Caco-2 (cell line): ENCODE results near the gene MISP. TPM values are rescaled to one million over a fixed set of nuclear protein-coding genes. Genes with fewer than 3 reads are reported as not detected.

Experiments
- BruUV-seq: library from RNA; stranded (reverse); fragments of 400-500 nt; replicated peaks from 2 replicates; lab custom pipeline; 2021; lab: Mats Ljungman, UMichigan
- CTCF ChIA-PET: fragments of 300-600 bp; sonication (Branson Sonifier 250); formaldehyde crosslinking; loops from one replicate; lab custom pipeline; 2022; ENCODE audit warnings: antibody characterized with exemption; lab: Charles Lee
- POLR2A ChIA-PET: fragments of 300-600 bp; sonication (Branson Sonifier 250); formaldehyde crosslinking; loops from one replicate; lab custom pipeline; 2022; ENCODE audit warnings: antibody characterized with exemption; lab: Charles Lee
- DNase-seq, 2 experiments: peaks; one replicate each; pipeline versions ENCODE4 v3.0.0 to v3.0.0-alpha.2; 2020 to 2022
- H3K27me3 ChIP-seq: replicated peaks from 2 replicates; pipeline ENCODE4 v1.6.0; 2011; ENCODE audit warnings: low read length; ENCODE audit not compliant: control insufficient read depth, insufficient read depth
- H3K36me3 ChIP-seq: 2 replicates; pipeline ENCODE4 v1.5.1; 2011; ENCODE audit warnings: low read length; ENCODE audit not compliant: control insufficient read depth, insufficient read depth
- H3K4me1 ChIP-seq: fragments of 250-450 bp; sonication (Bioruptor Pico); 2 replicates; pipeline ENCODE4 v1.5.1; 2020; ENCODE audit warnings: mild to moderate bottlenecking
- H3K4me3 ChIP-seq: 2 replicates; pipeline ENCODE4 v1.5.1; 2011; ENCODE audit warnings: low read depth, mild to moderate bottlenecking, control low read depth, low read length
- H3K9me3 ChIP-seq: fragments of 250-450 bp; sonication (Bioruptor Pico); 2 replicates; pipeline ENCODE4 v1.5.1; 2020; ENCODE audit warnings: mild to moderate bottlenecking, moderate library complexity
- H3K27ac Mint-ChIP-seq: one replicate; pipeline ENCODE4 v1.8.0; 2022; ENCODE audit warnings: mixed read lengths; ENCODE audit not compliant: unreplicated experiment
- H3K27me3 Mint-ChIP-seq: one replicate; pipeline ENCODE4 v1.8.0; 2022; ENCODE audit warnings: mixed read lengths; ENCODE audit not compliant: insufficient read depth, unreplicated experiment
- H3K36me3 Mint-ChIP-seq: one replicate; pipeline ENCODE4 v1.8.0; 2022; ENCODE audit warnings: mild to moderate bottlenecking, mixed read lengths; ENCODE audit not compliant: insufficient read depth, unreplicated experiment
- H3K4me1 Mint-ChIP-seq: one replicate; pipeline ENCODE4 v1.8.0; 2022; ENCODE audit warnings: low read depth, mixed read lengths; ENCODE audit not compliant: unreplicated experiment
- H3K4me3 Mint-ChIP-seq: one replicate; pipeline ENCODE4 v1.8.0; 2022; ENCODE audit warnings: mild to moderate bottlenecking, moderate library complexity, mixed read lengths; ENCODE audit not compliant: unreplicated experiment
- H3K9me3 Mint-ChIP-seq: one replicate; pipeline ENCODE4 v1.8.0; 2022; ENCODE audit warnings: mixed read lengths; ENCODE audit not compliant: unreplicated experiment
- CTCF ChIP-seq, 2 experiments: fragments of 200-600 bp in 1 of 2; IDR thresholded peaks; 1 replicate in 1 of 2; 2 replicates in 1 of 2; pipeline versions ENCODE4 v1.5.1 to v1.8.0; 2011 to 2022; ENCODE audit warnings: antibody characterized with exemption in 1 of 2, control low read depth in 1 of 2, inconsistent platforms in 1 of 2, low read depth in 1 of 2, low read length in 1 of 2, mild to moderate bottlenecking in 1 of 2, moderate library complexity in 1 of 2; ENCODE audit not compliant: insufficient read depth in 1 of 2, severe bottlenecking in 1 of 2, unreplicated experiment in 1 of 2
- intact Hi-C: fragments of 100-400 bp; cut with micrococcal nuclease; formaldehyde crosslinking; loops from one replicate; pipeline ENCODE4 v1.10.0; 2022; ENCODE audit not compliant: unreplicated experiment
- total RNA-seq: library from RNA; stranded (reverse); gene quantifications from 2 replicates; pipeline ENCODE4 v1.2.3, GENCODE V29; 2022

The MISP gene
- total RNA-seq, 1 experiment from 2014 or later, result 27.8 TPM

- peaks cover 97% of the 10 kb centered on the region for H3K36me3 Mint-ChIP-seq
- no TSS peak for BruUV-seq
Measured at GRCh38 chr19:801861-802497, 51.1 kb downstream of the MISP start.

GRCh38 chr19:802498-803098 is 51.7 kb downstream of the MISP start:
- BruUV-seq, result no TSS peak
- CTCF ChIA-PET, result no interaction called here
- no peak for TF ChIP-seq CTCF (IDR thresholded peaks at IDR 0.05; ENCODE audit: insufficient read depth in 1 of 2, low read depth in 1 of 2, low read length in 1 of 2, severe bottlenecking in 1 of 2, unreplicated experiment in 1 of 2)
- peak overlapping the region; percentile 37 for H3K4me3 Mint-ChIP-seq
- POLR2A ChIA-PET, result no interaction called here
- peaks cover 17% of the 10 kb centered on the region for H3K4me1 Mint-ChIP-seq
- no peaks in the 10 kb centered on the region for H3K27me3 ChIP-seq
- no peak overlapping the region for H3K4me3 ChIP-seq
- no peaks in the 10 kb centered on the region for H3K27me3 Mint-ChIP-seq
- peaks cover 97% of the 10 kb centered on the region for H3K36me3 Mint-ChIP-seq
- no peaks in the 10 kb centered on the region for H3K9me3 Mint-ChIP-seq
- peak overlapping the region; percentile 61 for H3K27ac Mint-ChIP-seq
- H3K36me3 ChIP-seq, result peaks cover 19% of the 10 kb centered on the region
- DNase-seq, result no peak
- peaks cover 32% of the 10 kb centered on the region for H3K4me1 ChIP-seq
- intact Hi-C loops, result no loop called here
- no peaks in the 10 kb centered on the region for H3K9me3 ChIP-seq

More at GRCh38 chr19:801861-802497, 51.1 kb downstream of the MISP start:
- no peaks in the 10 kb centered on the region for H3K9me3 ChIP-seq
- Mint-ChIP-seq H3K4me1 (peaks cover 17% of the 10 kb centered on the region), H3K27ac (peak overlapping the region; percentile 35), H3K27me3 (no peaks in the 10 kb centered on the region), H3K4me3 (peak overlapping the region; percentile 22), H3K9me3 (no peaks in the 10 kb centered on the region)
- peaks cover 32% of the 10 kb centered on the region for H3K4me1 ChIP-seq
- peaks cover 16% of the 10 kb centered on the region for H3K36me3 ChIP-seq
- DNase-seq, result no peak
- intact Hi-C loops, result no loop called here
- no peak for TF ChIP-seq CTCF (IDR thresholded peaks at IDR 0.05; ENCODE audit: insufficient read depth in 1 of 2, low read depth in 1 of 2, low read length in 1 of 2, severe bottlenecking in 1 of 2, unreplicated experiment in 1 of 2)
- ChIA-PET POLR2A (no interaction called here), CTCF (no interaction called here)
- H3K27me3 ChIP-seq, result no peaks in the 10 kb centered on the region
- no peak overlapping the region for H3K4me3 ChIP-seq

GRCh38 chr19:803099-803561 is 52.2 kb downstream of the MISP start:
- Mint-ChIP-seq H3K27me3 (no peaks in the 10 kb centered on the region), H3K27ac (peak overlapping the region; percentile 61), H3K36me3 (peaks cover 97% of the 10 kb centered on the region), H3K4me1 (peaks cover 17% of the 10 kb centered on the region), H3K9me3 (no peaks in the 10 kb centered on the region), H3K4me3 (peak overlapping the region; percentile 37)
- H3K4me1 ChIP-seq, result peaks cover 32% of the 10 kb centered on the region
- H3K27me3 ChIP-seq, result no peaks in the 10 kb centered on the region
- no peak for DNase-seq
- no peaks in the 10 kb centered on the region for H3K9me3 ChIP-seq
- ChIA-PET POLR2A (no interaction called here), CTCF (no interaction called here)
- H3K4me3 ChIP-seq, result no peak overlapping the region
- no peak for TF ChIP-seq CTCF (IDR thresholded peaks at IDR 0.05; ENCODE audit: insufficient read depth in 1 of 2, low read depth in 1 of 2, low read length in 1 of 2, severe bottlenecking in 1 of 2, unreplicated experiment in 1 of 2)
- no TSS peak for BruUV-seq
- peaks cover 19% of the 10 kb centered on the region for H3K36me3 ChIP-seq
- intact Hi-C loops, result no loop called here
